Measurements from ENCODE around the gene KIAA1586.

- TF ChIP-seq POLR2A (IDR thresholded peaks at IDR 0.05; ENCODE audit: low read length) (no peak), GATA1 (IDR thresholded peaks at IDR 0.05; ENCODE audit: low read depth, low read length) (no peak)
Measured at GRCh38 chr6:57085471-57085870, 39.0 kb downstream of the KIAA1586 start.

Measured in erythroblast (primary cell).